MM.1S (cell line): ENCODE results near the gene WEE2.

Experiments used
- DNase-seq: peaks from one replicate; pipeline ENCODE4 v3.0.0-alpha.2; 2015
- H2AFZ ChIP-seq: fragments of 300-600 bp; sonication (generic); 2 replicates; pipeline ENCODE4 v1.6.0; 2016; ENCODE audit warnings: antibody characterized with exemption, low read length
- H3F3A ChIP-seq: fragments of 300-600 bp; sonication (generic); 2 replicates; pipeline ENCODE4 v1.6.1; 2016; ENCODE audit warnings: mild to moderate bottlenecking, antibody characterized with exemption, low read length, moderate library complexity, mixed read lengths; ENCODE audit not compliant: insufficient read depth
- H3K27ac ChIP-seq: fragments of 300-600 bp; sonication (generic); 2 replicates; pipeline ENCODE4 v1.5.1; 2016; ENCODE audit warnings: mild to moderate bottlenecking, low read length
- H3K27me3 ChIP-seq: fragments of 300-600 bp; sonication (generic); replicated peaks from 2 replicates; pipeline ENCODE4 v1.6.0; 2016; ENCODE audit warnings: low read length; ENCODE audit not compliant: insufficient read depth
- H3K36me3 ChIP-seq: fragments of 300-600 bp; sonication (generic); replicated peaks from 2 replicates; pipeline ENCODE4 v1.6.1; 2016; ENCODE audit warnings: mild to moderate bottlenecking, low read length, mixed read lengths; ENCODE audit not compliant: insufficient read depth
- H3K4me1 ChIP-seq: fragments of 300-600 bp; sonication (generic); 2 replicates; pipeline ENCODE4 v1.6.1; 2016; ENCODE audit warnings: low read length, mixed read lengths
- H3K4me2 ChIP-seq: fragments of 300-600 bp; sonication (generic); 2 replicates; pipeline ENCODE4 v1.6.0; 2016; ENCODE audit warnings: low read depth, low read length
- H3K4me3 ChIP-seq: fragments of 300-600 bp; sonication (generic); 2 replicates; pipeline ENCODE4 v1.5.1; 2016; ENCODE audit warnings: low read length, mixed read lengths
- H3K79me2 ChIP-seq: fragments of 300-600 bp; sonication (generic); 2 replicates; pipeline ENCODE4 v1.6.1; 2016; ENCODE audit warnings: mixed run types, low read length, mixed read lengths
- H3K9ac ChIP-seq: fragments of 300-600 bp; sonication (generic); 2 replicates; pipeline ENCODE4 v1.6.1; 2016; ENCODE audit warnings: low read length, mixed read lengths
- H3K9me2 ChIP-seq: fragments of 300-600 bp; sonication (generic); replicated peaks from 2 replicates; pipeline ENCODE4 v1.6.1; 2016; ENCODE audit warnings: mild to moderate bottlenecking, low read length, mixed read lengths; ENCODE audit not compliant: insufficient read depth
- H3K9me3 ChIP-seq: fragments of 300-600 bp; sonication (generic); replicated peaks from 2 replicates; pipeline ENCODE4 v1.6.1; 2016; ENCODE audit warnings: mild to moderate bottlenecking, low read length, mixed read lengths; ENCODE audit not compliant: insufficient read depth
- H4K20me1 ChIP-seq: fragments of 300-600 bp; sonication (generic); 2 replicates; pipeline ENCODE4 v1.6.1; 2016; ENCODE audit warnings: mild to moderate bottlenecking, low read length, moderate library complexity, mixed read lengths; ENCODE audit not compliant: insufficient read depth
- EZH2 ChIP-seq: fragments of 300-600 bp; sonication (generic); optimal IDR thresholded peaks from 2 replicates; pipeline ENCODE3; 2017; ENCODE audit warnings: low read depth, mild to moderate bottlenecking, antibody characterized with exemption, low read length, mixed read lengths
- EZH2phosphoT487 ChIP-seq: fragments of 300-600 bp; sonication (generic); IDR thresholded peaks from 2 replicates; pipeline ENCODE4 v1.6.1; 2018; ENCODE audit warnings: antibody characterized with exemption, low read length
- TF ChIP-seq, protein P1 (sequence below): fragments of 300-600 bp; sonication (generic); IDR thresholded peaks from 2 replicates; pipeline ENCODE4 v1.5.1; 2016; ENCODE audit warnings: antibody characterized with exemption, low read length, mixed read lengths

WEE2 gene

GRCh38 chr7:141668853-141669252 lies 39.3 kb upstream of the WEE2 start:
- H3K27me3 ChIP-seq = no peaks in the 10 kb centered on the region
- H3K4me1 ChIP-seq = no peaks in the 10 kb centered on the region
- H3F3A ChIP-seq = no peaks in the 10 kb centered on the region
- TF ChIP-seq EZH2 (no peak), EZH2phosphoT487 (no peak)
- TF ChIP-seq, protein P1, sequence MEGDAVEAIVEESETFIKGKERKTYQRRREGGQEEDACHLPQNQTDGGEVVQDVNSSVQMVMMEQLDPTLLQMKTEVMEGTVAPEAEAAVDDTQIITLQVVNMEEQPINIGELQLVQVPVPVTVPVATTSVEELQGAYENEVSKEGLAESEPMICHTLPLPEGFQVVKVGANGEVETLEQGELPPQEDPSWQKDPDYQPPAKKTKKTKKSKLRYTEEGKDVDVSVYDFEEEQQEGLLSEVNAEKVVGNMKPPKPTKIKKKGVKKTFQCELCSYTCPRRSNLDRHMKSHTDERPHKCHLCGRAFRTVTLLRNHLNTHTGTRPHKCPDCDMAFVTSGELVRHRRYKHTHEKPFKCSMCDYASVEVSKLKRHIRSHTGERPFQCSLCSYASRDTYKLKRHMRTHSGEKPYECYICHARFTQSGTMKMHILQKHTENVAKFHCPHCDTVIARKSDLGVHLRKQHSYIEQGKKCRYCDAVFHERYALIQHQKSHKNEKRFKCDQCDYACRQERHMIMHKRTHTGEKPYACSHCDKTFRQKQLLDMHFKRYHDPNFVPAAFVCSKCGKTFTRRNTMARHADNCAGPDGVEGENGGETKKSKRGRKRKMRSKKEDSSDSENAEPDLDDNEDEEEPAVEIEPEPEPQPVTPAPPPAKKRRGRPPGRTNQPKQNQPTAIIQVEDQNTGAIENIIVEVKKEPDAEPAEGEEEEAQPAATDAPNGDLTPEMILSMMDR = no peak
- no peak for DNase-seq
- no peak overlapping the region for H3K27ac ChIP-seq
- H3K9me3 ChIP-seq = no peaks in the 10 kb centered on the region
- H3K4me2 ChIP-seq = no peak overlapping the region
- H3K4me3 ChIP-seq = no peak overlapping the region
- H4K20me1 ChIP-seq = no peaks in the 10 kb centered on the region
- H3K9ac ChIP-seq = no peak overlapping the region
- no peaks in the 10 kb centered on the region for H3K36me3 ChIP-seq
- no peaks in the 10 kb centered on the region for H3K9me2 ChIP-seq
- H2AFZ ChIP-seq = no peak overlapping the region
- no peaks in the 10 kb centered on the region for H3K79me2 ChIP-seq

DNA sequence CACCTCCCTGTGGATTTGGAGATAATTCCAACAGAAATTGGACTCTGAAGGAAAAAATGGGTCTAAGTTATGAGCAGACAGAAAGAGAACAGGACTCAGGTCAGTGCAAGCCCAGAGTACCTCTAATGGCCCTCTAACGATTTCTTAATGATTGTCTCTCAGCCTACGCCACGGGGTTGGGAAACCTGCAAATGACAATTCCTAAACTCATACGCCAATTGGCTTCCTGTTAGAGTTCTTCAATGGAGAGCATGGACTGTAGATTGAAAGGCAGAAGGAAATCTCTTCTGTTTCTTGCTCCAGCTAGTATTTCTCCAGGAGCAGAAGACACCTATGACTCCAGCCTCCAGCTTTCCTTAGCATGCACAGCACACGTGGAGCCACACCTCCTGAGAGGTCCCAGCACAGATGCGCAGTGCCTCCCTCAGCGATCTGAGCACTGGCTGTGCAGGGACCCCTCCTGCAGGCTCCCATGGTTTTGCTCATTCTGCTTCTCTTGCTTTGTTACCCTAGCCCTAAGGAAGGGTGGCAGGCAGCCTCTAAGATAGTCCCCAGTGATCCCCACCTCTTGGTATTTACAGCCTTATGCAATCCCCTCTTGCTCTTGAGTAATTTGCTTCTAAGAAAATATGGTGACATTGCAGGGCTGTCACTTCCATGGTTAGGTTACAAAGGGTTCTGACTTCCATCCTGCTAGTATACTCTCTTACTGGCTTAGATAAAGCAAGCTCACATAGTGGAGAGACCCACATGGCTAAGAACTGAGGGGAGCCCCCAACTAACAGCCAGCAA lies 36.3 kb upstream of the WEE2 start:
- Histone ChIP-seq H3K79me2 (no peaks in the 10 kb centered on the region), H3F3A (no peaks in the 10 kb centered on the region), H3K4me2 (no peak overlapping the region), H3K36me3 (no peaks in the 10 kb centered on the region), H3K4me3 (no peak overlapping the region), H3K9me2 (no peaks in the 10 kb centered on the region), H2AFZ (no peak overlapping the region), H3K27ac (no peak overlapping the region), H3K4me1 (no peaks in the 10 kb centered on the region), H4K20me1 (no peaks in the 10 kb centered on the region), H3K27me3 (no peaks in the 10 kb centered on the region), H3K9me3 (no peaks in the 10 kb centered on the region), H3K9ac (no peak overlapping the region)
- no peak for TF ChIP-seq EZH2
- TF ChIP-seq, protein P1 = no peak
- TF ChIP-seq EZH2phosphoT487 = no peak
- no peak for DNase-seq

GRCh38 chr7:141673346-141673745 lies 34.8 kb upstream of the WEE2 start:
- no peak overlapping the region for H3K9ac ChIP-seq
- H3K4me3 ChIP-seq = no peak overlapping the region
- no peaks in the 10 kb centered on the region for H3K27me3 ChIP-seq
- no peaks in the 10 kb centered on the region for H3K9me2 ChIP-seq
- TF ChIP-seq EZH2phosphoT487 (no peak), EZH2 (no peak)
- TF ChIP-seq, protein P1 = no peak
- no peak overlapping the region for H3K4me2 ChIP-seq
- no peaks in the 10 kb centered on the region for H3K9me3 ChIP-seq
- no peak overlapping the region for H2AFZ ChIP-seq
- no peaks in the 10 kb centered on the region for H4K20me1 ChIP-seq
- H3K27ac ChIP-seq = no peak overlapping the region
- H3F3A ChIP-seq = no peaks in the 10 kb centered on the region
- DNase-seq = no peak
- no peaks in the 10 kb centered on the region for H3K36me3 ChIP-seq
- H3K79me2 ChIP-seq = no peaks in the 10 kb centered on the region
- H3K4me1 ChIP-seq = no peaks in the 10 kb centered on the region
